Mesothelial cell of epicardium (in vitro differentiated cells): ENCODE data around the gene WDR38. TPM values are rescaled to one million over a fixed set of nuclear protein-coding genes. Genes with fewer than 3 reads are reported as not detected.

Source experiments
- DNase-seq, 2 experiments: peaks; one replicate each; pipeline ENCODE4 v3.0.0; 2021; ENCODE audit warnings: low spot score in 2 of 2; ENCODE audit not compliant: unreplicated experiment in 2 of 2
- H3K27ac Mint-ChIP-seq: 2 replicates; pipeline ENCODE4 v1.8.0; 2021; ENCODE audit warnings: mixed read lengths
- H3K27me3 Mint-ChIP-seq: 2 replicates; pipeline ENCODE4 v1.8.0; 2021; ENCODE audit warnings: low read depth, mixed read lengths
- H3K36me3 Mint-ChIP-seq: 2 replicates; pipeline ENCODE4 v1.8.0; 2021; ENCODE audit warnings: mixed read lengths
- H3K4me1 Mint-ChIP-seq: 2 replicates; pipeline ENCODE4 v1.8.0; 2021; ENCODE audit warnings: mixed read lengths
- H3K4me3 Mint-ChIP-seq: 2 replicates; pipeline ENCODE4 v1.8.0; 2021; ENCODE audit warnings: mild to moderate bottlenecking, moderate library complexity, mixed read lengths
- H3K9me3 Mint-ChIP-seq: 2 replicates; pipeline ENCODE4 v1.8.0; 2021; ENCODE audit warnings: mixed read lengths
- total RNA-seq: library from RNA; stranded (reverse); gene quantifications from 3 replicates; pipeline ENCODE4 v1.2.1, GENCODE V29; 2021
- TF ChIP-seq, protein P1 (sequence below): fragments of 200-600 bp; sonication (generic); IDR thresholded peaks from one replicate; pipeline ENCODE4 v1.5.0; 2021; ENCODE audit warnings: antibody characterized with exemption; ENCODE audit not compliant: unreplicated experiment

WDR38 gene
- total RNA-seq, 1 donor from 2014 or later: not detected

- peaks cover 18% of the 10 kb centered on the region for H3K36me3 Mint-ChIP-seq
- no peak overlapping the region for H3K4me3 Mint-ChIP-seq
- TF ChIP-seq, protein P1, sequence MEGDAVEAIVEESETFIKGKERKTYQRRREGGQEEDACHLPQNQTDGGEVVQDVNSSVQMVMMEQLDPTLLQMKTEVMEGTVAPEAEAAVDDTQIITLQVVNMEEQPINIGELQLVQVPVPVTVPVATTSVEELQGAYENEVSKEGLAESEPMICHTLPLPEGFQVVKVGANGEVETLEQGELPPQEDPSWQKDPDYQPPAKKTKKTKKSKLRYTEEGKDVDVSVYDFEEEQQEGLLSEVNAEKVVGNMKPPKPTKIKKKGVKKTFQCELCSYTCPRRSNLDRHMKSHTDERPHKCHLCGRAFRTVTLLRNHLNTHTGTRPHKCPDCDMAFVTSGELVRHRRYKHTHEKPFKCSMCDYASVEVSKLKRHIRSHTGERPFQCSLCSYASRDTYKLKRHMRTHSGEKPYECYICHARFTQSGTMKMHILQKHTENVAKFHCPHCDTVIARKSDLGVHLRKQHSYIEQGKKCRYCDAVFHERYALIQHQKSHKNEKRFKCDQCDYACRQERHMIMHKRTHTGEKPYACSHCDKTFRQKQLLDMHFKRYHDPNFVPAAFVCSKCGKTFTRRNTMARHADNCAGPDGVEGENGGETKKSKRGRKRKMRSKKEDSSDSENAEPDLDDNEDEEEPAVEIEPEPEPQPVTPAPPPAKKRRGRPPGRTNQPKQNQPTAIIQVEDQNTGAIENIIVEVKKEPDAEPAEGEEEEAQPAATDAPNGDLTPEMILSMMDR: no peak
- no peaks in the 10 kb centered on the region for H3K27me3 Mint-ChIP-seq
- H3K9me3 Mint-ChIP-seq: no peaks in the 10 kb centered on the region
- H3K4me1 Mint-ChIP-seq: no peaks in the 10 kb centered on the region
- H3K27ac Mint-ChIP-seq: no peak overlapping the region
- no peak for DNase-seq
Measured at GRCh38 chr9:124879226-124879625, 26.0 kb downstream of the WDR38 start.

GRCh38 chr9:124880501-124880900, 27.2 kb downstream of the WDR38 start:
- TF ChIP-seq, protein P1: no peak
- Mint-ChIP-seq H3K27me3 (no peaks in the 10 kb centered on the region), H3K9me3 (no peaks in the 10 kb centered on the region), H3K27ac (no peak overlapping the region), H3K4me3 (no peak overlapping the region), H3K4me1 (no peaks in the 10 kb centered on the region), H3K36me3 (peaks cover 25% of the 10 kb centered on the region)
- no peak for DNase-seq

- TF ChIP-seq, protein P1: no peak
- DNase-seq: no peak
- Mint-ChIP-seq H3K9me3 (no peaks in the 10 kb centered on the region), H3K36me3 (peaks cover 28% of the 10 kb centered on the region), H3K4me1 (no peaks in the 10 kb centered on the region), H3K4me3 (no peak overlapping the region), H3K27ac (no peak overlapping the region), H3K27me3 (no peaks in the 10 kb centered on the region)
Measured at GRCh38 chr9:124881138-124881743, 28.0 kb downstream of the WDR38 start.

DNA sequence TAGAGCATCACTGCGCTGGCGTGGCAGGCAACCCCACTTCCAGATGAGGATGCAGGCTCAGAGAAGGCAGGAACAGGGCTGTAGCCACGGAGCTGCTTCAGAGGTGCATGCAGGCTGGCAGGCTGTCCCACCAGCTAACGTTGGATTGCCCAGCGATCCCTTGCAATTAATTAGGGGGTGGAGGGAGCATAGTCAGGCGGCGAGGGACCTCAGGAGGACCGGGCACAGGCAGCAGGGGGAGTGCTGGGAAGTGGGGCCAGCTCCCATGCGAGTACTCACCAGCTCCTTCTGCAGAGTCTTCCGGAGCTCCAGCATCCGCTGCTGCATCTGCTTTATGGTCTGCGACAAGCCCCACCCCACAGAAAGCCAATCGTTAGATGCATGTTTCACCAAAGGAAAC, 29.0 kb downstream of the WDR38 start:
- DNase-seq: no peak
- H3K4me1 Mint-ChIP-seq: no peaks in the 10 kb centered on the region
- H3K36me3 Mint-ChIP-seq: peaks cover 26% of the 10 kb centered on the region
- H3K27me3 Mint-ChIP-seq: no peaks in the 10 kb centered on the region
- no peaks in the 10 kb centered on the region for H3K9me3 Mint-ChIP-seq
- no peak overlapping the region for H3K4me3 Mint-ChIP-seq
- no peak overlapping the region for H3K27ac Mint-ChIP-seq
- TF ChIP-seq, protein P1: no peak

DNA sequence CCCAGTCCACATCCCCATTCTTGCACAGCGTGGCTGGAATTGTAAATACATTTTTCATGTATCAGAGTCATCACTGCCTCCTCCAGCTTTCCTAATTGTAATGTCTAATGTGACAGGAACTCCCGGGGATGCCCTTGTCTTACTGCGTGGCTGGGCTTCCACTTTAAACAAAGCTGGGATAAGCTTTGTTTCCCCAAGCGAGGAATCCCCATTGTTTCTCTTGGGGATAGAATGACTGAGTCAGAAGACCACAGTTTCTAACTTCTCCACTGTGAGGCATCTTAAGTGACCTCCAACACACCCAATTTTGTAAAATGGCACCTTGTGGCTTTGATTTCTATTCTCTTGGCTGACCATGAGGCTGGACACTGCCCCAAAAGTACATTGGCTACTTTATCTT, 31.1 kb downstream of the WDR38 start:
- Mint-ChIP-seq H3K4me3 (no peak overlapping the region), H3K9me3 (no peaks in the 10 kb centered on the region), H3K4me1 (no peaks in the 10 kb centered on the region), H3K27ac (no peak overlapping the region), H3K36me3 (peaks cover 29% of the 10 kb centered on the region), H3K27me3 (no peaks in the 10 kb centered on the region)
- TF ChIP-seq, protein P1: no peak
- no peak for DNase-seq

- no peak for DNase-seq
- Mint-ChIP-seq H3K9me3 (no peaks in the 10 kb centered on the region), H3K4me1 (no peaks in the 10 kb centered on the region), H3K36me3 (peaks cover 36% of the 10 kb centered on the region), H3K4me3 (no peak overlapping the region), H3K27ac (no peak overlapping the region), H3K27me3 (no peaks in the 10 kb centered on the region)
- TF ChIP-seq, protein P1: no peak
Measured at GRCh38 chr9:124885551-124885950, 32.3 kb downstream of the WDR38 start.
